T-cell (primary cell): ENCODE measurements around the gene TAOK3. TPM values are rescaled to one million over a fixed set of nuclear protein-coding genes. Genes with fewer than 3 reads are reported as not detected.
A peak's percentile ranks its signal among the peaks of the same experiment; 100 is the strongest.

Source experiments
- ATAC-seq, 4 experiments: fragments of 200-7000 bp in 3 of 4; fragments of 150-1000 bp in 1 of 4; cut with Tn5 transposase; replicated peaks in 1 of 4; 1 replicate in 3 of 4; 2 replicates in 1 of 4; pipeline ENCODE4 v1.10.0; 2021; ENCODE audit warnings: moderate library complexity in 3 of 4, mild to moderate bottlenecking in 2 of 4, moderate number of reproducible peaks in 1 of 4
- CTCF ChIA-PET, 2 donors: fragments of 300-600 bp; sonication (Branson Sonifier 250); formaldehyde crosslinking; loops; one replicate each; lab custom pipeline; 2022; ENCODE audit warnings: antibody characterized with exemption in 2 of 2; lab: Charles Lee
- POLR2A ChIA-PET, 2 donors: fragments of 300-600 bp; sonication (Branson Sonifier 250); formaldehyde crosslinking; loops; one replicate each; lab custom pipeline; 2022; ENCODE audit warnings: antibody characterized with exemption in 2 of 2; lab: Charles Lee
- DNase-seq, 35 experiments: peaks; one replicate each; pipeline versions ENCODE4 v3.0.0 to v3.0.0-alpha.2; 2013 to 2023
- H3K27ac ChIP-seq: one replicate; pipeline ENCODE4 v1.5.1; 2013; ENCODE audit warnings: low read length
- H3K27me3 ChIP-seq, 2 experiments: replicated peaks in 1 of 2; 1 replicate in 1 of 2; 2 replicates in 1 of 2; pipeline versions ENCODE4 v1.6.1 to v1.7.0; 2013; ENCODE audit warnings: low read length in 1 of 2, mixed read lengths in 1 of 2; ENCODE audit not compliant: control insufficient read depth in 2 of 2, insufficient read depth in 2 of 2; ENCODE audit errors: extremely low read depth in 1 of 2
- H3K36me3 ChIP-seq, 2 donors: 1 replicate in 1 of 2; 2 replicates in 1 of 2; pipeline versions ENCODE4 v1.6.1 to v1.7.0; 2013; ENCODE audit warnings: low read length in 1 of 2; ENCODE audit not compliant: control insufficient read depth in 2 of 2, insufficient read depth in 1 of 2; ENCODE audit errors: extremely low read depth in 1 of 2
- H3K4me1 ChIP-seq, 2 experiments: 1 replicate in 1 of 2; 2 replicates in 1 of 2; pipeline versions ENCODE4 v1.6.1 to v1.7.0; 2013; ENCODE audit warnings: low read length in 2 of 2, mixed read lengths in 1 of 2; ENCODE audit not compliant: insufficient read depth in 2 of 2, control insufficient read depth in 1 of 2; ENCODE audit errors: extremely low read depth in 1 of 2
- H3K4me3 ChIP-seq, 2 donors: 1 replicate in 1 of 2; 2 replicates in 1 of 2; pipeline versions ENCODE4 v1.5.1 to v1.7.0; 2013; ENCODE audit warnings: mild to moderate bottlenecking in 2 of 2, low read length in 1 of 2, moderate library complexity in 1 of 2; ENCODE audit not compliant: control insufficient read depth in 1 of 2; ENCODE audit errors: extremely low read depth in 1 of 2
- H3K9me3 ChIP-seq: 2 replicates; pipeline ENCODE4 v1.7.0; 2013
- H3K27ac Mint-ChIP-seq, 2 donors: one replicate each; pipeline ENCODE4 v1.8.0; 2020 to 2021; ENCODE audit warnings: mild to moderate bottlenecking in 2 of 2, mixed read lengths in 2 of 2
- H3K27me3 Mint-ChIP-seq, 2 donors: one replicate each; pipeline ENCODE4 v1.8.0; 2021 to 2022; ENCODE audit warnings: mixed read lengths in 2 of 2
- H3K36me3 Mint-ChIP-seq: one replicate; pipeline ENCODE4 v1.8.0; 2021; ENCODE audit warnings: mixed read lengths
- H3K4me1 Mint-ChIP-seq, 3 donors: one replicate each; pipeline ENCODE4 v1.8.0; 2020 to 2022; ENCODE audit warnings: mixed read lengths in 3 of 3, mild to moderate bottlenecking in 1 of 3
- H3K4me3 Mint-ChIP-seq, 3 donors: one replicate each; pipeline ENCODE4 v1.8.0; 2020 to 2022; ENCODE audit warnings: mild to moderate bottlenecking in 3 of 3, mixed read lengths in 3 of 3, moderate library complexity in 3 of 3
- H3K9me3 Mint-ChIP-seq, 3 donors: one replicate each; pipeline ENCODE4 v1.8.0; 2020 to 2022; ENCODE audit warnings: mixed read lengths in 3 of 3
- WGBS: methylation state at CpG from one replicate; pipeline ENCODE4 v1.1.5; 2013; ENCODE audit warnings: missing lambda C conversion rate; ENCODE audit not compliant: insufficient coverage; 5-methylcytosine and 5-hydroxymethylcytosine counted together
- total RNA-seq, 35 experiments: library from RNA in 6 of 35; stranded (reverse) in 6 of 35; fragments of 120-200 nt in 1 of 35; gene quantifications; one replicate each; pipeline versions ENCODE4 v1.2.1 to v1.2.4 and lab custom pipeline; 2013 to 2026

The TAOK3 gene
- total RNA-seq, 5 donors from 2014 or later (not counting 1 experiment from before 2014, with no cell fraction given) = 58.7 to 93.6 (median 67.4) TPM

DNA sequence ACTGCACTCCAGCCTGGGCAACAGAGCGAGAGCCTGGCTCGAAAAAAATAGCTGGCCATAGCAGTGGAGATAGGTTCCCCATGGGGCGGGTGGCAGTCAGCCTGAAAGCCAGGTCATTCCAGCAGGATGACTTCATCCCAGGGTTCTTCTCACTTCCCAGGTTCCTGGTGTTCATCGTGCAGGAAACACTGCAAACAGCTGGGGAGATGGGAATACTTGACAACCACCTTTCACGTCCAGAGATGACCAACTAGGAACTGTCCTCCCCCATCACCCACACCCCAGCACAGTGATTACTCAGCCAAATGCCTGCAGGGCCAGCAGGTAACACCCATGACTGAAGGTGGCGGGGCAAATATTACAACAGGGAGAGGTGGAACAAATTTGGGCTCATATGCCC, 270.6 kb downstream of the TAOK3 start:
- Histone ChIP-seq H3K4me3 (no peak overlapping the region), H3K4me1 (peaks cover 0 to 15% of the 10 kb centered on the region in 2 experiments), H3K36me3 (no peaks in the 10 kb centered on the region), H3K27me3 (peaks cover 0 to 33% of the 10 kb centered on the region in 2 experiments), H3K9me3 (no peaks in the 10 kb centered on the region), H3K27ac (no peak overlapping the region)
- ChIA-PET POLR2A (no interaction called here), CTCF (no interaction called here)
- no peak overlapping the region for H3K27ac Mint-ChIP-seq
- peaks cover 8 to 13% (median 8%) of the 10 kb centered on the region in 3 donors for H3K4me1 Mint-ChIP-seq
- peaks cover 7 to 21% of the 10 kb centered on the region in 2 donors for H3K27me3 Mint-ChIP-seq
- H3K9me3 Mint-ChIP-seq = no peaks in the 10 kb centered on the region
- peak overlapping the region in 2 of 3 donors; percentile 37 to 84 for H3K4me3 Mint-ChIP-seq
- DNase-seq (no peak), ATAC-seq (no peak)
- no peaks in the 10 kb centered on the region for H3K36me3 Mint-ChIP-seq
- WGBS = 89% methylated on average over 5 of the region's 6 CpGs

- CTCF ChIA-PET = interaction anchor here in 1 of 2 donors (0.6 kb wide), 1 partner anchor 45 kb away, joined by 3 read pairs; no protein-coding TSS in a partner anchor
Observed at GRCh38 chr12:118101051-118101450, 271.7 kb downstream of the TAOK3 start.

More at GRCh38 chr12:118101051-118101450, 271.7 kb downstream of the TAOK3 start:
- H3K27me3 ChIP-seq = peaks cover 0 to 36% of the 10 kb centered on the region in 2 experiments
- H3K4me3 Mint-ChIP-seq = no peak overlapping the region
- no peaks in the 10 kb centered on the region for H3K36me3 ChIP-seq
- H3K9me3 ChIP-seq = no peaks in the 10 kb centered on the region
- H3K4me1 ChIP-seq = peaks cover 0 to 15% of the 10 kb centered on the region in 2 experiments
- ATAC-seq (no peak), DNase-seq (no peak)
- no peak overlapping the region for H3K27ac Mint-ChIP-seq
- H3K4me3 ChIP-seq = no peak overlapping the region
- H3K27me3 Mint-ChIP-seq = peaks cover 7 to 21% of the 10 kb centered on the region in 2 donors
- POLR2A ChIA-PET = no interaction called here
- no peak overlapping the region for H3K27ac ChIP-seq
- no CpG with 5 or more reads among the region's 3 CpGs for WGBS
- H3K4me1 Mint-ChIP-seq = peaks cover 8 to 13% (median 8%) of the 10 kb centered on the region in 3 donors
- H3K9me3 Mint-ChIP-seq = no peaks in the 10 kb centered on the region
- H3K36me3 Mint-ChIP-seq = no peaks in the 10 kb centered on the region

Other genes with a start within 250 kb of the TAOK3 start
- 100 to 1,000 TPM in 2 of 5 donors, 10 to 100 TPM in 3; 86.4 to 107 (median 97.3) TPM for gene PEBP1, start 236.8 kb downstream of the TAOK3 start, total RNA-seq
- gene SUDS3, start 3.6 kb upstream of the TAOK3 start, total RNA-seq = 10 to 100 TPM; 23.0 to 29.9 (median 26.3) TPM